Ovary (tissue), 3 donors: Measurements from ENCODE around the gene ZNF415.

Source experiments
- POLR2A ChIP-seq: fragments of 450-650 bp; IDR thresholded peaks from one replicate; pipeline ENCODE4 v1.6.1; 2017; ENCODE audit warnings: antibody characterized with exemption, mild to moderate bottlenecking, moderate library complexity
- TF ChIP-seq, protein P1 (sequence below), 3 donors: fragments of 450-650 bp in 2 of 3; fragments of 200-600 bp in 1 of 3; IDR thresholded peaks; one replicate each; pipeline versions ENCODE4 v1.5.1 to v1.8.0; 2016 to 2022; ENCODE audit warnings: antibody characterized with exemption in 3 of 3, mild to moderate bottlenecking in 1 of 3
- donor health status: DM: no; HTN: no; CAD: no.

DNA sequence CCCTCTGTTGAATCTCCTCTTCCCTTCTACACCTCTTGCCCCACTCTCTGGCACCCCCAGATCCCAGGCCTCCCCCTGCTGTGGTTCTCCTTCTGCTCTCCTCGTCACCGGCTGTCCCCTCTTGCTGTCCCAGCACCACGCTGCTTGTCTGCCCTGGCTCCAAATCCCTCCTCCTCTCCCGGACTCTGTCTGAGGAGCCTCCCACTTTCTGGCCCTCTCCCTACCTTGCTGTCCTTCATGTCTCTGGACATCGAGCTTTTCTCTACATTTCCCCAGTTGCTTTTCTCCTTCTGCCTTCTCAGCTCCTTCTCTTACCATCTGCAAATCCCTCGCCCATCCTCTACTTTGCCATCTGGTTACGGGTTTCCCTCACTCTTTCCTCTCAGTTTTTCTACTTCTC is 24.9 kb upstream of the ZNF415 start:
- TF ChIP-seq, protein P1, sequence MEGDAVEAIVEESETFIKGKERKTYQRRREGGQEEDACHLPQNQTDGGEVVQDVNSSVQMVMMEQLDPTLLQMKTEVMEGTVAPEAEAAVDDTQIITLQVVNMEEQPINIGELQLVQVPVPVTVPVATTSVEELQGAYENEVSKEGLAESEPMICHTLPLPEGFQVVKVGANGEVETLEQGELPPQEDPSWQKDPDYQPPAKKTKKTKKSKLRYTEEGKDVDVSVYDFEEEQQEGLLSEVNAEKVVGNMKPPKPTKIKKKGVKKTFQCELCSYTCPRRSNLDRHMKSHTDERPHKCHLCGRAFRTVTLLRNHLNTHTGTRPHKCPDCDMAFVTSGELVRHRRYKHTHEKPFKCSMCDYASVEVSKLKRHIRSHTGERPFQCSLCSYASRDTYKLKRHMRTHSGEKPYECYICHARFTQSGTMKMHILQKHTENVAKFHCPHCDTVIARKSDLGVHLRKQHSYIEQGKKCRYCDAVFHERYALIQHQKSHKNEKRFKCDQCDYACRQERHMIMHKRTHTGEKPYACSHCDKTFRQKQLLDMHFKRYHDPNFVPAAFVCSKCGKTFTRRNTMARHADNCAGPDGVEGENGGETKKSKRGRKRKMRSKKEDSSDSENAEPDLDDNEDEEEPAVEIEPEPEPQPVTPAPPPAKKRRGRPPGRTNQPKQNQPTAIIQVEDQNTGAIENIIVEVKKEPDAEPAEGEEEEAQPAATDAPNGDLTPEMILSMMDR (IDR thresholded peaks at IDR 0.05): no peak
- TF ChIP-seq POLR2A: no peak
